HepG2 (cell line): Measurements from ENCODE around the gene MYCBPAP. TPM values are rescaled to one million over a fixed set of nuclear protein-coding genes. Genes with fewer than 3 reads are reported as not detected.

Source experiments
- ATAC-seq: fragments of 200-7000 bp; cut with Tn5 transposase; 3 replicates; pipeline ENCODE4 v1.9.1; 2020; ENCODE audit warnings: mild to moderate bottlenecking, moderate library complexity
- BruUV-seq: library from RNA; stranded (reverse); fragments of 400-500 nt; replicated peaks from 2 replicates; lab custom pipeline; 2021; lab: Mats Ljungman, UMichigan
- CTCF ChIA-PET: fragments of 300-600 bp; formaldehyde crosslinking; extraction: SDS; loops from one replicate; lab custom pipeline; 2021; ENCODE audit warnings: low total read pairs, inconsistent platforms, low intra/inter-chr PET ratio; lab: Yijun Ruan, JAX
- POLR2A ChIA-PET: fragments of 350-600 bp; sonication (Branson Sonifier 250); formaldehyde crosslinking; loops from one replicate; lab custom pipeline; 2020; ENCODE audit warnings: antibody characterized with exemption, inconsistent platforms; lab: Yijun Ruan, JAX
- DNase-seq: peaks from one replicate; pipeline ENCODE4 v3.0.0-alpha.2; 2015; ENCODE audit warnings: low spot score
- FAIRE-seq: peaks from 3 replicates; lab custom pipeline; 2011; peaks lifted over from hg19 to GRCh38; lab: Jason Lieb, UNC
- H2AFZ ChIP-seq: one replicate; pipeline ENCODE4 v1.6.1; 2011; ENCODE audit warnings: low read length, inconsistent platforms
- H3K27ac ChIP-seq: fragments of 300-600 bp; 3 replicates; pipeline ENCODE4 v1.8.0; 2011; ENCODE audit warnings: mixed run types, mild to moderate bottlenecking, mixed read lengths, low read length, inconsistent platforms; ENCODE audit not compliant: insufficient read depth; ENCODE audit errors: extremely low read length
- H3K27me3 ChIP-seq, 2 experiments: fragments of 200-600 bp in 1 of 2; 2 replicates in 1 of 2; 3 replicates in 1 of 2; pipeline versions ENCODE4 v1.6.0 to v1.8.0; 2011; ENCODE audit warnings: low read length in 2 of 2, mild to moderate bottlenecking in 2 of 2, moderate library complexity in 2 of 2, inconsistent platforms in 1 of 2; ENCODE audit not compliant: insufficient read depth in 2 of 2, control insufficient read depth in 1 of 2
- H3K36me3 ChIP-seq, 2 experiments: fragments of 200-600 bp in 1 of 2; replicated peaks in 1 of 2; 2 replicates in 1 of 2; 3 replicates in 1 of 2; pipeline versions ENCODE4 v1.5.1 to v1.8.0; 2011; ENCODE audit warnings: low read length in 2 of 2, inconsistent platforms in 1 of 2; ENCODE audit not compliant: insufficient read depth in 2 of 2, control insufficient read depth in 1 of 2
- H3K4me1 ChIP-seq: 2 replicates; pipeline ENCODE4 v1.5.1; 2012; ENCODE audit warnings: low read length, inconsistent platforms; ENCODE audit not compliant: insufficient read depth
- H3K4me2 ChIP-seq: 2 replicates; pipeline ENCODE4 v1.6.0; 2011; ENCODE audit warnings: low read depth, low read length, inconsistent platforms
- H3K4me3 ChIP-seq, 3 experiments: fragments of 200-600 bp in 1 of 3; sonication (generic), shearing (Covaris generic) in 1 of 3; replicated peaks in 1 of 3; 2 replicates each; pipeline ENCODE4 v1.5.1; 2011 to 2016; ENCODE audit warnings: low read length in 3 of 3, inconsistent platforms in 2 of 3, low read depth in 2 of 3, mild to moderate bottlenecking in 2 of 3, control low read depth in 1 of 3, mixed read lengths in 1 of 3; ENCODE audit not compliant: insufficient read depth in 1 of 3
- H3K79me2 ChIP-seq: one replicate; pipeline ENCODE4 v1.6.1; 2011; ENCODE audit warnings: low read length, inconsistent platforms; ENCODE audit not compliant: insufficient read depth
- H3K9ac ChIP-seq: 2 replicates; pipeline ENCODE4 v1.6.0; 2011; ENCODE audit warnings: mild to moderate bottlenecking, low read depth, low read length, inconsistent platforms; ENCODE audit not compliant: insufficient read depth
- H3K9me3 ChIP-seq: 2 replicates; pipeline ENCODE4 v1.5.1; 2012; ENCODE audit warnings: mild to moderate bottlenecking, low read length
- H4K20me1 ChIP-seq: 2 replicates; pipeline ENCODE4 v1.6.0; 2011; ENCODE audit warnings: inconsistent platforms, mild to moderate bottlenecking, low read length, moderate library complexity; ENCODE audit not compliant: insufficient read depth
- ARNT2 ChIP-seq: sonication (generic); formaldehyde crosslinking; IDR thresholded peaks from 2 replicates; pipeline ENCODE4 v1.8.0; 2022; ENCODE audit warnings: mild to moderate bottlenecking, low read depth, missing genetic modification reagents, moderate library complexity
- CHCHD3 ChIP-seq: sonication (generic); formaldehyde crosslinking; IDR thresholded peaks from 2 replicates; pipeline ENCODE4 v1.8.0; 2022; ENCODE audit warnings: mild to moderate bottlenecking, missing genetic modification reagents, moderate library complexity
- EHMT2 ChIP-seq: fragments of 200-600 bp; sonication (generic); IDR thresholded peaks from 2 replicates; pipeline ENCODE4 v1.7.0; 2017; ENCODE audit warnings: antibody characterized with exemption, low read depth, low read length, borderline replicate concordance
- FOXC1 ChIP-seq: sonication (generic); formaldehyde crosslinking; IDR thresholded peaks from 2 replicates; pipeline ENCODE4 v1.8.0; 2022; ENCODE audit warnings: mild to moderate bottlenecking, missing genetic modification reagents, borderline replicate concordance
- GTF2F1 ChIP-seq: fragments of 150-350 bp; IDR thresholded peaks from 2 replicates; pipeline ENCODE4 v1.6.1; 2014; ENCODE audit warnings: low read length
- HMG20A ChIP-seq: IDR thresholded peaks from 2 replicates; pipeline ENCODE4 v1.6.1; 2016; ENCODE audit warnings: borderline replicate concordance
- HOXA9 ChIP-seq: sonication (generic); formaldehyde crosslinking; IDR thresholded peaks from 2 replicates; pipeline ENCODE4 v1.8.1; 2022; ENCODE audit warnings: missing genetic modification reagents, mild to moderate bottlenecking, moderate library complexity, borderline replicate concordance
- MAFK ChIP-seq, 2 experiments: IDR thresholded peaks in 1 of 2; conservative IDR thresholded peaks in 1 of 2; 2 replicates each; pipeline ENCODE4 v1.6.1; 2011; ENCODE audit warnings: improper control_type of control experiment in 2 of 2, low read length in 2 of 2
- MXD4 ChIP-seq: IDR thresholded peaks from 2 replicates; pipeline ENCODE4 v1.6.1; 2016; ENCODE audit warnings: mild to moderate bottlenecking, missing biosample characterization, missing genetic modification reagents
- NONO ChIP-seq, 2 experiments: fragments of 450-650 bp in 1 of 2; sonication (generic) in 1 of 2; formaldehyde crosslinking in 1 of 2; IDR thresholded peaks in 1 of 2; conservative IDR thresholded peaks in 1 of 2; 2 replicates each; pipeline versions ENCODE4 v1.6.1 to v1.8.0; 2017 to 2022; ENCODE audit warnings: mild to moderate bottlenecking in 1 of 2, missing genetic modification reagents in 1 of 2, moderate library complexity in 1 of 2
- ZBTB38 ChIP-seq: sonication (generic); formaldehyde crosslinking; IDR thresholded peaks from 2 replicates; pipeline ENCODE4 v1.5.1; 2020; ENCODE audit warnings: mild to moderate bottlenecking, missing genetic modification reagents
- ZFX ChIP-seq: sonication (generic); formaldehyde crosslinking; IDR thresholded peaks from 2 replicates; pipeline ENCODE4 v1.4.0; 2020; ENCODE audit warnings: mild to moderate bottlenecking, low read depth, missing genetic modification reagents, moderate library complexity
- ZNF709 ChIP-seq: sonication (generic); formaldehyde crosslinking; IDR thresholded peaks from 2 replicates; pipeline ENCODE4 v1.5.0; 2020; ENCODE audit warnings: mild to moderate bottlenecking, missing genetic modification reagents
- WGBS: methylation state at CpG from one replicate; pipeline ENCODE4 v1.1.6; 2017; ENCODE audit warnings: low lambda C conversion rate; 5-methylcytosine and 5-hydroxymethylcytosine counted together
- in situ Hi-C: cut with HindIII; loops from 2 replicates; pipeline ENCODE4 v1.10.0; 2017; ENCODE audit warnings: low pct_unique_long_range_greater_than_20kb; ENCODE audit not compliant: extremely low pct_ligation_motif_present
- intact Hi-C: fragments of 100-400 bp; cut with micrococcal nuclease; formaldehyde crosslinking; loops from one replicate; pipeline ENCODE4 v1.10.0; 2022; ENCODE audit not compliant: unreplicated experiment
- polyA plus RNA-seq, 8 experiments: library from polyadenylated mRNA; depleted of rRNA in 3 of 8; stranded (reverse) in 7 of 8; unstranded in 1 of 8; fragments of >200 nt; fragmentation: Illumina TruSeq in 4 of 8; extraction: Trizol in 4 of 8; gene quantifications; 2 replicates each; pipeline versions ENCODE4 v1.2.1 to v1.2.3, GENCODE V29; 2011 to 2016; ENCODE audit warnings: low read depth in 4 of 8, missing spikeins in 1 of 8, mixed read lengths in 1 of 8; ENCODE audit not compliant: insufficient read depth in 1 of 8
- total RNA-seq, 5 experiments: library from RNA; depleted of rRNA; stranded (reverse); fragments of >200 nt; fragmentation: Illumina TruSeq; extraction: Trizol; gene quantifications; 2 replicates each; pipeline ENCODE4 v1.2.3, GENCODE V29; 2016; ENCODE audit warnings: low read depth in 1 of 5
- TF ChIP-seq, protein P1 (sequence below): sonication (generic); formaldehyde crosslinking; IDR thresholded peaks from 2 replicates; pipeline ENCODE4 v1.9.0; 2021; ENCODE audit warnings: mild to moderate bottlenecking, missing genetic modification reagents
- TF ChIP-seq, protein P2 (sequence below): sonication (generic); formaldehyde crosslinking; IDR thresholded peaks from 2 replicates; pipeline ENCODE4 v1.4.0; 2020; ENCODE audit warnings: mild to moderate bottlenecking, missing genetic modification reagents, borderline replicate concordance

MYCBPAP gene
- total and polyA plus RNA-seq, 2 of the 13 experiments (the other 11 are each of a cell fraction or from before 2014, with no cell fraction given): 0.22 to 0.24 TPM

DNA sequence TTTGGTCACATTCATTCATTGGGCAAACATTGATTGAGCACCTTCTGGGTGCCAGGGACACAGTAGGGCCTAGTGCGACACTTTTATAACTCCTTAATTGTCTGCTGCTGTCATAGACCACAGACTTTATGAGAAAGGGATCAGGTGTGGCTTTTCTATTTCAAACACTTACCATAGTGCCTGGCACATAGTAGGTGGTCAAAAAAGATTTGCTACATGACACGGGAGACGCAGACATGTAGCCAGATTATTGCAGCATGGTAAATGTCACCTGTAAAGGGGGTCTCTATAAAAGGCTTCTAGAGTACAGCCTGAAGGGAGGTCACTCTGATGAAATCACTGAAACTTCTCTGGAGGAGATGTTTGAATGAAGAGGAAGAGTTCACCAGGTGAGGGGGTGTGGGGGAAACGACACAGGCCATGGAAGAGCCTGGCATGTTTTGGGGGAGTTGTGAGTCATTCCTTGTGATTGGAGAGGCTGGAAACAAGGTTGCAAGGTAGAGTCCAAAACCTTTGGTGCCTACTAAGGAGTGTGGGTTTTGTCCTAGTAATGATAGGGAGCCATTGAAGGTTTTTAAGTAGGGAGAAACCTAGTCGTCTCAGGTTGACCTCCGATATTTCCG, 28.0 kb upstream of the MYCBPAP start:
- Histone ChIP-seq H3K79me2 (peaks cover 3% of the 10 kb centered on the region), H3K9ac (no peak overlapping the region), H3K4me3 (no peak overlapping the region), H3K36me3 (peaks cover 9 to 19% of the 10 kb centered on the region in 2 experiments; a peak in 4 of 5 replicates), H3K9me3 (no peaks in the 10 kb centered on the region), H2AFZ (no peak overlapping the region), H4K20me1 (peaks cover 4% of the 10 kb centered on the region; the same call in 1 of the 2 replicates), H3K4me1 (peaks cover 50% of the 10 kb centered on the region), H3K4me2 (peak overlapping the region; percentile 94), H3K27ac (no peak overlapping the region), H3K27me3 (no peaks in the 10 kb centered on the region)
- DNase-seq (no peak), ATAC-seq (no peak), FAIRE-seq (no peak)
- 99% methylated on average over 7 of the region's 7 CpGs for WGBS
- in situ Hi-C loops: loop anchor here (5.0 kb wide), 2 partner anchors 147 to 217 kb away; no protein-coding TSS in a partner anchor
- POLR2A ChIA-PET: interaction anchor here (1.1 to 2.5 kb wide), 11 partner anchors 12 to 214 kb away, joined by 3 to 28 read pairs (median 5); partner anchors contain the start of gene LRRC59
- intact Hi-C loops: no loop called here
- BruUV-seq: no TSS peak
- CTCF ChIA-PET: interaction anchor here (2.5 to 3.0 kb wide), 3 partner anchors 52 to 118 kb away, joined by 20 to 43 read pairs (median 20); partner anchors contain the start of gene LRRC59
- TF ChIP-seq GTF2F1 (no peak), ARNT2 (CRISPR knock-in tag) (no peak), ZBTB38 (no peak), ZFX (CRISPR knock-in tag) (no peak), ZNF709 (CRISPR knock-in tag) (no peak), EHMT2 (no peak), HOXA9 (CRISPR knock-in tag) (0 out of 2 replicates have a peak, but pooled peaks have one; percentile 10), HMG20A (CRISPR knock-in tag) (no peak), NONO (IDR thresholded peaks at IDR 0.05) (no peak), NONO (CRISPR knock-in tag; conservative IDR thresholded peaks at IDR 0.05) (0 out of 2 replicates have a peak, but pooled peaks have one; percentile 3), MAFK (conservative IDR thresholded peaks at IDR 0.05 in 1 of 2, IDR thresholded peaks at IDR 0.05 in 1 of 2; ENCODE audit: low read length in 2 of 2) (no peak), FOXC1 (no peak), CHCHD3 (CRISPR knock-in tag) (no peak), MXD4 (no peak)
- TF ChIP-seq, protein P1, sequence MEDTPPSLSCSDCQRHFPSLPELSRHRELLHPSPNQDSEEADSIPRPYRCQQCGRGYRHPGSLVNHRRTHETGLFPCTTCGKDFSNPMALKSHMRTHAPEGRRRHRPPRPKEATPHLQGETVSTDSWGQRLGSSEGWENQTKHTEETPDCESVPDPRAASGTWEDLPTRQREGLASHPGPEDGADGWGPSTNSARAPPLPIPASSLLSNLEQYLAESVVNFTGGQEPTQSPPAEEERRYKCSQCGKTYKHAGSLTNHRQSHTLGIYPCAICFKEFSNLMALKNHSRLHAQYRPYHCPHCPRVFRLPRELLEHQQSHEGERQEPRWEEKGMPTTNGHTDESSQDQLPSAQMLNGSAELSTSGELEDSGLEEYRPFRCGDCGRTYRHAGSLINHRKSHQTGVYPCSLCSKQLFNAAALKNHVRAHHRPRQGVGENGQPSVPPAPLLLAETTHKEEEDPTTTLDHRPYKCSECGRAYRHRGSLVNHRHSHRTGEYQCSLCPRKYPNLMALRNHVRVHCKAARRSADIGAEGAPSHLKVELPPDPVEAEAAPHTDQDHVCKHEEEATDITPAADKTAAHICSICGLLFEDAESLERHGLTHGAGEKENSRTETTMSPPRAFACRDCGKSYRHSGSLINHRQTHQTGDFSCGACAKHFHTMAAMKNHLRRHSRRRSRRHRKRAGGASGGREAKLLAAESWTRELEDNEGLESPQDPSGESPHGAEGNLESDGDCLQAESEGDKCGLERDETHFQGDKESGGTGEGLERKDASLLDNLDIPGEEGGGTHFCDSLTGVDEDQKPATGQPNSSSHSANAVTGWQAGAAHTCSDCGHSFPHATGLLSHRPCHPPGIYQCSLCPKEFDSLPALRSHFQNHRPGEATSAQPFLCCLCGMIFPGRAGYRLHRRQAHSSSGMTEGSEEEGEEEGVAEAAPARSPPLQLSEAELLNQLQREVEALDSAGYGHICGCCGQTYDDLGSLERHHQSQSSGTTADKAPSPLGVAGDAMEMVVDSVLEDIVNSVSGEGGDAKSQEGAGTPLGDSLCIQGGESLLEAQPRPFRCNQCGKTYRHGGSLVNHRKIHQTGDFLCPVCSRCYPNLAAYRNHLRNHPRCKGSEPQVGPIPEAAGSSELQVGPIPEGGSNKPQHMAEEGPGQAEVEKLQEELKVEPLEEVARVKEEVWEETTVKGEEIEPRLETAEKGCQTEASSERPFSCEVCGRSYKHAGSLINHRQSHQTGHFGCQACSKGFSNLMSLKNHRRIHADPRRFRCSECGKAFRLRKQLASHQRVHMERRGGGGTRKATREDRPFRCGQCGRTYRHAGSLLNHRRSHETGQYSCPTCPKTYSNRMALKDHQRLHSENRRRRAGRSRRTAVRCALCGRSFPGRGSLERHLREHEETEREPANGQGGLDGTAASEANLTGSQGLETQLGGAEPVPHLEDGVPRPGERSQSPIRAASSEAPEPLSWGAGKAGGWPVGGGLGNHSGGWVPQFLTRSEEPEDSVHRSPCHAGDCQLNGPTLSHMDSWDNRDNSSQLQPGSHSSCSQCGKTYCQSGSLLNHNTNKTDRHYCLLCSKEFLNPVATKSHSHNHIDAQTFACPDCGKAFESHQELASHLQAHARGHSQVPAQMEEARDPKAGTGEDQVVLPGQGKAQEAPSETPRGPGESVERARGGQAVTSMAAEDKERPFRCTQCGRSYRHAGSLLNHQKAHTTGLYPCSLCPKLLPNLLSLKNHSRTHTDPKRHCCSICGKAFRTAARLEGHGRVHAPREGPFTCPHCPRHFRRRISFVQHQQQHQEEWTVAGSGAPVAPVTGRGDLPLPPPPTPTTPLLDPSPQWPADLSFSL (CRISPR knock-in tag): no peak
- TF ChIP-seq, protein P2, sequence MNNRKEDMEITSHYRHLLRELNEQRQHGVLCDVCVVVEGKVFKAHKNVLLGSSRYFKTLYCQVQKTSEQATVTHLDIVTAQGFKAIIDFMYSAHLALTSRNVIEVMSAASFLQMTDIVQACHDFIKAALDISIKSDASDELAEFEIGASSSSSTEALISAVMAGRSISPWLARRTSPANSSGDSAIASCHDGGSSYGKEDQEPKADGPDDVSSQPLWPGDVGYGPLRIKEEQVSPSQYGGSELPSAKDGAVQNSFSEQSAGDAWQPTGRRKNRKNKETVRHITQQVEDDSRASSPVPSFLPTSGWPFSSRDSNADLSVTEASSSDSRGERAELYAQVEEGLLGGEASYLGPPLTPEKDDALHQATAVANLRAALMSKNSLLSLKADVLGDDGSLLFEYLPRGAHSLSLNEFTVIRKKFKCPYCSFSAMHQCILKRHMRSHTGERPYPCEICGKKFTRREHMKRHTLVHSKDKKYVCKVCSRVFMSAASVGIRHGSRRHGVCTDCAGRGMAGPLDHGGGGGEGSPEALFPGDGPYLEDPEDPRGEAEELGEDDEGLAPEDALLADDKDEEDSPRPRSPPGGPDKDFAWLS (CRISPR knock-in tag): no peak
